Regular cardiac myocyte (primary cell): ENCODE measurements around the gene ACSM6. TPM values are rescaled to one million over a fixed set of nuclear protein-coding genes. Genes with fewer than 3 reads are reported as not detected.

Source experiments
- total RNA-seq: library from RNA; depleted of rRNA; stranded (reverse); fragments of >200 nt; gene quantifications from 2 replicates; pipeline ENCODE4 v1.2.3, GENCODE V29; 2014

ACSM6 gene, protein sequence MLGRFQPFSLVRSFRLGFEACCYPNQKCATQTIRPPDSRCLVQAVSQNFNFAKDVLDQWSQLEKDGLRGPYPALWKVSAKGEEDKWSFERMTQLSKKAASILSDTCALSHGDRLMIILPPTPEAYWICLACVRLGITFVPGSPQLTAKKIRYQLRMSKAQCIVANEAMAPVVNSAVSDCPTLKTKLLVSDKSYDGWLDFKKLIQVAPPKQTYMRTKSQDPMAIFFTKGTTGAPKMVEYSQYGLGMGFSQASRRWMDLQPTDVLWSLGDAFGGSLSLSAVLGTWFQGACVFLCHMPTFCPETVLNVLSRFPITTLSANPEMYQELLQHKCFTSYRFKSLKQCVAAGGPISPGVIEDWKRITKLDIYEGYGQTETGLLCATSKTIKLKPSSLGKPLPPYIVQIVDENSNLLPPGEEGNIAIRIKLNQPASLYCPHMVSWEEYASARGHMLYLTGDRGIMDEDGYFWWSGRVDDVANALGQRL
- not detected in 2 replicates for total RNA-seq

DNA sequence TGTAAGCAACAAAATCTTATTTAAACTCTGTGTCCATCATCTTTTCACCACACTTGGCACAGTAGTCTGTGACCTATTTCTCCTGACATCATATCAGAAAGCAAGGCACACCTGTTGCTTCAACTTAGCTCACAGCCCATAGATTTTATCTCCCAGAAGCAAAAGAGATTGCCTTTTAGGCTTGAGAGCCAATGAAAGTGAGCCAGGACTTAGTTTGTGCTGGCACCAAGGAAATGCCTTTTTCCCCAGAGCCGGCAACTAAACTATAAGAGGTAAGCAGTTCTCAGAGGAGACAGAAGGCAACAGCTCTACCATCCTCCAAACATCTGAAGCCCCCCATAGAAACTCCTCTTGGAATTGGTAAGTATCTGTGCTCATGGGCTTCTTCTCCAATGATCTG is at the start of gene ACSM6:
ACSM6 (plus strand) TSS at position 295 of the 400 bp plus-strand sequence. CDS start 248 bp downstream, outside the sequence.

Other genes starting within 250 kb of the ACSM6 start
- not detected in 2 replicates for gene CYP2C8, start 124.7 kb upstream of the ACSM6 start, total RNA-seq
- gene PDLIM1, start 96.8 kb downstream of the ACSM6 start, total RNA-seq, result 18.0 and 26.3 TPM in 2 replicates